CD4-positive, alpha-beta memory T cell (primary cell): ENCODE measurements around the gene POU2AF1. TPM values are rescaled to one million over a fixed set of nuclear protein-coding genes. Genes with fewer than 3 reads are reported as not detected.
"Not testable (repeated sequence)": the region's sequence is repeated elsewhere in the genome, so short reads cannot be mapped to it uniquely, and the experiment has no call there.

Source experiments
- CTCF ChIA-PET: fragments of 350-600 bp; sonication (Branson Sonifier 250); formaldehyde crosslinking; loops from one replicate; lab custom pipeline; 2021; ENCODE audit warnings: inconsistent platforms; ENCODE audit not compliant: partially characterized antibody; lab: Charles Lee
- POLR2A ChIA-PET: fragments of 350-600 bp; sonication (Branson Sonifier 250); formaldehyde crosslinking; loops from one replicate; lab custom pipeline; 2021; ENCODE audit not compliant: partially characterized antibody; lab: Charles Lee
- DNase-seq, 5 donors: peaks; one replicate each; pipeline versions ENCODE4 v3.0.0 to v3.0.0-alpha.2; 2020 to 2022; ENCODE audit warnings: mixed read lengths in 1 of 5
- H3K27ac ChIP-seq: one replicate; pipeline ENCODE4 v1.7.0; 2013; ENCODE audit warnings: low read depth, low read length
- H3K27me3 ChIP-seq: 2 replicates; pipeline ENCODE4 v1.7.0; 2013; ENCODE audit warnings: mild to moderate bottlenecking, low read length, moderate library complexity; ENCODE audit not compliant: insufficient read depth
- H3K36me3 ChIP-seq: 2 replicates; pipeline ENCODE4 v1.7.0; 2013; ENCODE audit warnings: mild to moderate bottlenecking, low read length, moderate library complexity; ENCODE audit not compliant: insufficient read depth
- H3K4me1 ChIP-seq: 2 replicates; pipeline ENCODE4 v1.7.0; 2013; ENCODE audit warnings: mild to moderate bottlenecking, low read length, moderate library complexity; ENCODE audit not compliant: insufficient read depth
- H3K4me3 ChIP-seq, 2 donors: one replicate each; pipeline ENCODE4 v1.7.0; 2013; ENCODE audit warnings: low read length in 2 of 2, mild to moderate bottlenecking in 1 of 2
- H3K9me3 ChIP-seq, 2 donors: one replicate each; pipeline ENCODE4 v1.7.0; 2013; ENCODE audit warnings: low read length in 2 of 2, control low read depth in 1 of 2; ENCODE audit not compliant: control insufficient read depth in 1 of 2
- H3K27ac Mint-ChIP-seq, 7 donors: one replicate each; pipeline ENCODE4 v1.8.0; 2020 to 2021; ENCODE audit warnings: mixed read lengths in 7 of 7, mild to moderate bottlenecking in 6 of 7, inconsistent platforms in 3 of 7, moderate library complexity in 3 of 7
- H3K27me3 Mint-ChIP-seq, 2 donors: one replicate each; pipeline ENCODE4 v1.8.0; 2020 to 2021; ENCODE audit warnings: mixed read lengths in 2 of 2
- H3K36me3 Mint-ChIP-seq, 2 donors: one replicate each; pipeline ENCODE4 v1.8.0; 2020 to 2021; ENCODE audit warnings: mixed read lengths in 2 of 2, inconsistent platforms in 1 of 2, mild to moderate bottlenecking in 1 of 2
- H3K4me1 Mint-ChIP-seq, 4 donors: one replicate each; pipeline ENCODE4 v1.8.0; 2020 to 2021; ENCODE audit warnings: mixed read lengths in 4 of 4, mild to moderate bottlenecking in 1 of 4
- H3K4me3 Mint-ChIP-seq, 8 donors: one replicate each; pipeline ENCODE4 v1.8.0; 2020 to 2021; ENCODE audit warnings: mixed read lengths in 8 of 8, mild to moderate bottlenecking in 7 of 8, moderate library complexity in 6 of 8, inconsistent platforms in 3 of 8
- H3K9me3 Mint-ChIP-seq, 8 donors: one replicate each; pipeline ENCODE4 v1.8.0; 2020 to 2021; ENCODE audit warnings: mixed read lengths in 8 of 8, mild to moderate bottlenecking in 5 of 8, inconsistent platforms in 3 of 8, moderate library complexity in 1 of 8
- intact Hi-C: fragments of 100-400 bp; cut with micrococcal nuclease; formaldehyde crosslinking; loops from one replicate; pipeline ENCODE4 v1.15.1; 2023
- polyA plus RNA-seq, 2 donors: library from polyadenylated mRNA; unstranded; fragments of 300-500 nt; fragmentation: Illumina TruSeq; gene quantifications; one replicate each; pipeline ENCODE4 v1.2.3, GENCODE V29; 2021
- total RNA-seq, 2 experiments: library from RNA; stranded (reverse); gene quantifications; one replicate each; pipeline ENCODE4 v1.2.3, GENCODE V29; 2021

Gene POU2AF1
- total and polyA plus RNA-seq, 4 experiments from 2014 or later, result 0.37 to 2.0 (median 0.56) TPM

DNA sequence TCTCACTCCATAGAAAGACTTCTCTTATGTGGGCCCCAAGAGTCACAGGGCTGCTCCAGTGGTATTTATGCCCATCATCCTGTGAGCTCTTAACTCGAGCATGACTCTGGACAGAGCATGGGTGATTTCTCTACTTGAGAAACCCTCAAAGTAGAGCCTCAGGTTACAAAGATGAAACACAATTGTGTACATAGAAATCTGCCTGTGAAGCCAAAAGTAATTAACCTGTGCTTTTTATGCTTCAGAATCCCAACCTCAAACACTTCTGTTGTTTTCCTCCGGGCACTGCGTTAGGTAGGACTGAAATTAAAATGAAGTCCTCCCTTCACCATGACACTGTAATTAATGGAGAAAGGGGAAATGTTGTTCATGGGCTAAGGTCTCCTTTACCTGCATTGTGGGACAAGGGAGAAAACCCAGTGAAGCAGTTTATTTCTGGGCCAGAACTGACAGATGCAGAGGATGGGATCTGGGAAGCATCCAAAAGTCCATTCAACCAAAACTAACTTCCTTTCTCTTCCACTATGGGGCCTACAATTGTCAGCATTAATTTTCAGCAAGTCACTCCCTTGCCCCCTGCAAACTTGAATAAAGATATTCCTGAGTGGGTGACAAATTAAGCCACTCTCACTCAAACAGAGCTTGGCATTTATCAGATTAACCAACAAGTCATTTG lies 24.1 kb upstream of the POU2AF1 start:
- no peaks in the 10 kb centered on the region for H3K9me3 ChIP-seq
- H3K9me3 Mint-ChIP-seq, result peaks cover 0 to 7% (median 0%) of the 10 kb centered on the region in 8 donors
- ChIA-PET POLR2A (no interaction called here), CTCF (no interaction called here)
- no peaks in the 10 kb centered on the region for H3K36me3 ChIP-seq
- intact Hi-C loops, result no loop called here
- no peaks in the 10 kb centered on the region for H3K36me3 Mint-ChIP-seq
- H3K27ac ChIP-seq, result no peak overlapping the region
- no peak overlapping the region for H3K27ac Mint-ChIP-seq
- H3K27me3 ChIP-seq, result no peaks in the 10 kb centered on the region
- H3K4me3 ChIP-seq, result no peak overlapping the region
- H3K4me1 Mint-ChIP-seq, result no peaks in the 10 kb centered on the region
- no peak for DNase-seq
- peaks cover 0 to 5% of the 10 kb centered on the region in 2 donors for H3K27me3 Mint-ChIP-seq
- no peak overlapping the region for H3K4me3 Mint-ChIP-seq
- H3K4me1 ChIP-seq, result no peaks in the 10 kb centered on the region

DNA sequence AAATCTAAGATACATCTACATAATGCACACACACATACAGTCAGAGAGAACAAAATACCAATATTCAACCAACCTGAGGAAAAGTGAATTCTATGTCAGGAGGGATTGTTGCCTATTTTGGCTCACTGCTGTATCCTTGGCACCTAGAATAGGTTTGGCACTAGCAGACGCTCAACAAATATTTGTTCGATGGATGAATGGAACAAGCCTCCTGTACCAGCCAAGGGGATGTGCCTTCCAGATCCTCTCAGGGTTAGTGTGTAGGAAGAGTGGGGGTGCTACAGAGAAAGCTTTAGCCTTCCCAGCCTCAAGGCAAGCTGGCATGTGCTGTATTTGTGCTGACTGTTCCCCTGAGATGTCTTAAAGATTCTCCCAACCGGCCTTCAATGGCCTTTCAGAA lies 23.3 kb upstream of the POU2AF1 start:
- Mint-ChIP-seq H3K27me3 (peaks cover 0 to 5% of the 10 kb centered on the region in 2 donors), H3K27ac (no peak overlapping the region), H3K36me3 (no peaks in the 10 kb centered on the region), H3K4me1 (no peaks in the 10 kb centered on the region), H3K9me3 (peaks cover 0 to 7% (median 0%) of the 10 kb centered on the region in 8 donors), H3K4me3 (no peak overlapping the region)
- no peak overlapping the region for H3K4me3 ChIP-seq
- no peaks in the 10 kb centered on the region for H3K36me3 ChIP-seq
- ChIA-PET CTCF (no interaction called here), POLR2A (no interaction called here)
- H3K27me3 ChIP-seq, result no peaks in the 10 kb centered on the region
- H3K27ac ChIP-seq, result no peak overlapping the region
- H3K4me1 ChIP-seq, result no peaks in the 10 kb centered on the region
- intact Hi-C loops, result no loop called here
- no peak for DNase-seq
- H3K9me3 ChIP-seq, result no peaks in the 10 kb centered on the region

DNA sequence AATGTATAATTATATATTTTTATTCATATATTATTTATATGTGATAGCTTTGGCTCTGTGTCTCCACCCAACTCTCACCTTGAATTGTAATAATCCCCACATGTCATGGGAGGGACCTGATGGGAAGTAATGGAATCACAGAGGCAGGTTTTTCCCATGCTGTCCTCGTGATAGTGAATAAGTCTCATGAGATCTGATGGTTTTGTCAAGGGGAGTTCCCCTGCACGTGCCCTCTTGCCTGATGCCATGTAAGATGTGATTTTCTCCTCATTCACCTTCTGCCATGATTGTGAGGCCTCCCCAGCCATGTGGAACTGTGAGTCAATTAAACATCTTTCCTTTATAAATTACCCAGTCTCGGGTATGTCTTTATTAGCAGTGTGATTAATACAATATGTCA lies 22.9 kb upstream of the POU2AF1 start:
- DNase-seq, POLR2A ChIA-PET, H3K4me3 ChIP-seq, H3K4me1 Mint-ChIP-seq, H3K27ac ChIP-seq, H3K27me3 Mint-ChIP-seq, H3K36me3 Mint-ChIP-seq, H3K4me1 ChIP-seq, H3K27me3 ChIP-seq, H3K9me3 ChIP-seq, H3K36me3 ChIP-seq, CTCF ChIA-PET, H3K4me3 Mint-ChIP-seq, intact Hi-C loops, H3K9me3 Mint-ChIP-seq, H3K27ac Mint-ChIP-seq: not testable (repeated sequence)

DNA sequence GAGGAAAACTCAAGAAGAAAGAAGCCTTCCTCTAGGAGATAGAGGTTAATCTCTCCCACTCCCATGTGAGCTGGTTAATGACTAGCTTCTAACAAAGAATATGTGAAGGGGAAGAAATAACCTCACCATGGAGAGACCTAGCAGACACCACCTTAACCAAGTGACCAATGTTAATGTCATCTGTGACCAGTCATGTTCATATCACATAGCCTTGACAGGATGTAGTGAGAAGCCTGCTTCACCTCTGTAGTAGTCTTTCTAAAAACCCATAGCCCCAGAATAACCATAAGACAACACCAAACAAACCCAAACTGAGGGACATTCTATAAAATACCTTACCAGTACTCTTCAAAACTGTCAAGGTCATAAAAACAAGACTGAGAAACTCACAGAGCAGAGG lies 21.5 kb upstream of the POU2AF1 start:
- Mint-ChIP-seq H3K36me3 (no peaks in the 10 kb centered on the region), H3K9me3 (peaks cover 0 to 7% (median 0%) of the 10 kb centered on the region in 8 donors), H3K27me3 (peaks cover 0 to 5% of the 10 kb centered on the region in 2 donors), H3K27ac (no peak overlapping the region), H3K4me1 (no peaks in the 10 kb centered on the region), H3K4me3 (no peak overlapping the region)
- H3K4me3 ChIP-seq, result no peak overlapping the region
- no peak overlapping the region for H3K27ac ChIP-seq
- H3K36me3 ChIP-seq, result no peaks in the 10 kb centered on the region
- POLR2A ChIA-PET, result no interaction called here
- H3K9me3 ChIP-seq, result no peaks in the 10 kb centered on the region
- no peaks in the 10 kb centered on the region for H3K27me3 ChIP-seq
- intact Hi-C loops, result no loop called here
- no peak for DNase-seq
- no peaks in the 10 kb centered on the region for H3K4me1 ChIP-seq
- CTCF ChIA-PET, result no interaction called here

DNA sequence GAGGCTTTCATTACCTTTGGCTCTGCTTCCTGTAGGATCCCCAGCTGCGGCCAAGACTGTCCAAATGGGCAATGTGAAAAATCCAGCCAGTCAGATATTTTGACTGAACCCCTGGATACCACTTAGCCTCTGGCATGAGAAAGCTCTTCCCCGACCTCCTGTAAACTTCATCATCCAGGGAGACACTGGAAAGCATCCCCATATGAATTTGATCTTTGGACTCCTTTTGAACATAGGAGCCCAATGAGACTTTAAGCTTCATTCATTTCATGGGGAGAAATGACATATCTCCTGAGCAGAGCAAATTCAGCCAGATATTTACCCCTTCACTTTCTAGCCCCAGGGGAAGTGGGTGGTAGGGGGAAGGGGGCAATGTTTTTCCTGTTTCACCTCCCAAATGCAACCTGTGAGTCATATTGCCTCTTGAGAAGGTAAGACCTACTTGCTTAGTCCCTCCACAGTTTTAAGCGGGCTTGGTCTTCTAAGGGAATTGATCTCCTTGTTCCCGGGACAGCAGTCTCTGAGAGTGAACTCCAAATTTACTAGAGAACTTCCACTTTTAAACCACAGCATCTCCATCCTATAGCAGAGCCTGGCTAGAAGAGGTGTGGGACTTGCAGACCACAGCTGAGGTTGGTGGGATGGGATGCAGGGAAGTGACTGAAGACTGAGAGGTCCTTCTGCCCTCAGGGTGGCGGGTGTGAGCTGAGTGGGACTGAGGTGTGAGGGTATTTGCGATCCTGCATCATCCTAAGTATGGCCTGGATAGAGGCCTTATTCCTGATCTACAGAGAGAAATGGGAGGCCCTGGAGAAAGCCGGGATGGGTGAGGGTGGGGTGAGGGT lies 20.3 kb upstream of the POU2AF1 start:
- Mint-ChIP-seq H3K9me3 (peaks cover 0 to 7% (median 0%) of the 10 kb centered on the region in 8 donors), H3K27me3 (peaks cover 0 to 5% of the 10 kb centered on the region in 2 donors), H3K27ac (no peak overlapping the region), H3K4me3 (peak overlapping the region in 1 of 8 donors; percentile 59), H3K36me3 (no peaks in the 10 kb centered on the region), H3K4me1 (no peaks in the 10 kb centered on the region)
- ChIA-PET CTCF (interaction anchor here (1.4 kb wide), 1 partner anchor 30 kb away, joined by 3 read pairs; no protein-coding TSS in a partner anchor), POLR2A (no interaction called here)
- no peak for DNase-seq
- intact Hi-C loops, result no loop called here
- H3K4me1 ChIP-seq, result no peaks in the 10 kb centered on the region
- no peak overlapping the region for H3K4me3 ChIP-seq
- H3K27me3 ChIP-seq, result no peaks in the 10 kb centered on the region
- H3K36me3 ChIP-seq, result no peaks in the 10 kb centered on the region
- H3K27ac ChIP-seq, result no peak overlapping the region
- no peaks in the 10 kb centered on the region for H3K9me3 ChIP-seq

DNA sequence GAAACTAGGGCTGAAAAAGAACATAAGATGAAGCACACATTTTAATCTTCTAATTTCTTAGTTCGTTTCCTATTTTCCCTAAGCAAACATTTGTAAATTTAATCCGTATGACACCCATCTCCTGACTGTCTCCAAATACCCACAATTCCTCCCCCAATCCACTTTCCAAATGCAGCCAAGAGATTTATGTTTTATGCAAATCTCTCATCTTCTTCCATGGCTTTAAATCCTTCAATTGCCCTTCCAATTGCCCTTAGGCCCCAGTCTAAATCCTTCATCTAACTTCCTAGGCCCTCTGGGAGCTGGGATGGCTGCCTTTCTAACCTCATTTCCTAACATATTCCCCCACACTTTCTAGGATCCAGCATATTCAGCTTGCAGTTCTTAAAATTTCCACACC lies 18.0 kb upstream of the POU2AF1 start:
- H3K36me3 ChIP-seq, result no peaks in the 10 kb centered on the region
- intact Hi-C loops, result no loop called here
- H3K4me1 ChIP-seq, result no peaks in the 10 kb centered on the region
- no peaks in the 10 kb centered on the region for H3K36me3 Mint-ChIP-seq
- CTCF ChIA-PET, result no interaction called here
- no peaks in the 10 kb centered on the region for H3K4me1 Mint-ChIP-seq
- no peaks in the 10 kb centered on the region for H3K9me3 ChIP-seq
- no peak overlapping the region for H3K4me3 Mint-ChIP-seq
- no peak overlapping the region for H3K4me3 ChIP-seq
- H3K27ac ChIP-seq, result no peak overlapping the region
- no peaks in the 10 kb centered on the region for H3K9me3 Mint-ChIP-seq
- POLR2A ChIA-PET, result no interaction called here
- H3K27me3 Mint-ChIP-seq, result peaks cover 0 to 6% of the 10 kb centered on the region in 2 donors
- no peak overlapping the region for H3K27ac Mint-ChIP-seq
- no peaks in the 10 kb centered on the region for H3K27me3 ChIP-seq
- no peak for DNase-seq

DNA sequence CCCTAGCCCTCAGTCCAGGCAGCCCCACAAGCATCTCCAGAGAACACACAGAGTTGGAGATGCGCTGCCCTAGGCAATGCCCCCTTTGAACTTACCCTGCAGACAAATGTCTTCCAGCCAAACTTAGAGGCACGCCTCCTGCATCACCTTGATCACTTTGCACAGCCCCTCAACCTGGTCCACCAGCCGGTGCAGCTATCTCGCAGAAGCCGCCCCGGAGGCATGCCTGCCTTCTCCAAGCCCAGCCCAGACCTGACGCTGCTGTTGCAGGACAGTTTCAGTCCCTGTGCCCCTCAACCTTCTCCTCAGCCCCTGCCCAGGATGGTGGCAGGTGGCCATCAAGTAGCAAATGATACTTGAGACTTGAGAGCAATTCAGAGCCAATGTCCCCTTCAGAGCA lies 16.7 kb upstream of the POU2AF1 start:
- Mint-ChIP-seq H3K36me3 (no peaks in the 10 kb centered on the region), H3K4me1 (no peaks in the 10 kb centered on the region), H3K27me3 (peaks cover 0 to 4% of the 10 kb centered on the region in 2 donors), H3K9me3 (no peaks in the 10 kb centered on the region), H3K4me3 (no peak overlapping the region), H3K27ac (no peak overlapping the region)
- POLR2A ChIA-PET, result no interaction called here
- Histone ChIP-seq H3K4me1 (no peaks in the 10 kb centered on the region), H3K27ac (no peak overlapping the region), H3K36me3 (no peaks in the 10 kb centered on the region), H3K9me3 (no peaks in the 10 kb centered on the region), H3K4me3 (no peak overlapping the region), H3K27me3 (no peaks in the 10 kb centered on the region)
- CTCF ChIA-PET, result no interaction called here
- intact Hi-C loops, result no loop called here
- no peak for DNase-seq
